Measurements from ENCODE around the gene LYSET. TPM values are rescaled to one million over a fixed set of nuclear protein-coding genes. Genes with fewer than 3 reads are reported as not detected.
"Not testable (repeated sequence)": the region's sequence is repeated elsewhere in the genome, so short reads cannot be mapped to it uniquely, and the experiment has no call there.

LYSET gene
- polyA plus RNA-seq, 2 donors = 8.6 to 10.3 TPM

- Histone ChIP-seq H3K9me3 (ENCODE audit: control insufficient read depth in 2 of 2, insufficient read depth in 1 of 2, low read depth in 1 of 2, low read length in 1 of 2) (no peaks in the 10 kb centered on the region), H3K36me3 (ENCODE audit: control insufficient read depth in 2 of 2, insufficient read depth in 2 of 2, low read length in 1 of 2) (no peaks in the 10 kb centered on the region), H3K27me3 (ENCODE audit: control insufficient read depth in 1 of 2, insufficient read depth in 2 of 2, low read length in 2 of 2) (no peaks in the 10 kb centered on the region), H3K27ac (ENCODE audit: low read depth in 2 of 2, low read length in 1 of 2) (no peak overlapping the region), H3K4me1 (ENCODE audit: control insufficient read depth in 2 of 2, insufficient read depth in 2 of 2, low read length in 1 of 2) (peaks cover 0 to 3% of the 10 kb centered on the region in 2 donors), H3K4me3 (ENCODE audit: low read depth in 1 of 2, low read length in 2 of 2) (no peak overlapping the region)
- WGBS, 2 donors = 38 to 42% methylated on average over 16 of the region's 16 CpGs
Observed at GRCh38 chr14:93150227-93151208, 34.6 kb upstream of the LYSET start.

DNA sequence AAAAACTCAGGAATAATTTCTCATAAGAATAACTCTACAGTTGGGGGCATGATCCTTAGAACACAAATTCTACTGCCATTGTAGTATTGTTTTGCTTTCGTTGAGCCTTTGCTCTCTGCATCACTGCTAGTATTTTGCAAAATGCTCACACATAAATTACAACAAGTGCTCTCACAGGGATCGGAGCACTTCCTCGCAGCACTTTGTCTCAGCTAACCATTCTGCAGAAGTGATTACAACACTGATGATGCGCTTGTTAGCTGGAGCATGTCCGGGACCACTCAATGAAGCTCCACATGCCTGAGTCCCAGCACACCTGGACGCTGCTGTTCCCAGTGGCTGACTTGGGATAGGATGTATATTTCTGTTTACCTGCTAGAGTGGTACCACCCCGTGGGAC is 32.0 kb upstream of the LYSET start:
- H3K4me3 ChIP-seq (ENCODE audit: low read depth in 1 of 2, low read length in 2 of 2) = no peak overlapping the region
- H3K9me3 ChIP-seq (ENCODE audit: control insufficient read depth in 2 of 2, insufficient read depth in 1 of 2, low read depth in 1 of 2, low read length in 1 of 2) = no peaks in the 10 kb centered on the region
- no peak overlapping the region for H3K27ac ChIP-seq (ENCODE audit: low read depth in 2 of 2, low read length in 1 of 2)
- no peaks in the 10 kb centered on the region for H3K36me3 ChIP-seq (ENCODE audit: control insufficient read depth in 2 of 2, insufficient read depth in 2 of 2, low read length in 1 of 2)
- H3K27me3 ChIP-seq (ENCODE audit: control insufficient read depth in 1 of 2, insufficient read depth in 2 of 2, low read length in 2 of 2) = no peaks in the 10 kb centered on the region
- peaks cover 0 to 3% of the 10 kb centered on the region in 2 donors for H3K4me1 ChIP-seq (ENCODE audit: control insufficient read depth in 2 of 2, insufficient read depth in 2 of 2, low read length in 1 of 2)
- WGBS, 2 donors = 80 to 84% methylated on average over 7 of the region's 7 CpGs

GRCh38 chr14:93155667-93156066 is 29.4 kb upstream of the LYSET start:
- no peak overlapping the region for H3K27ac ChIP-seq (ENCODE audit: low read depth in 2 of 2, low read length in 1 of 2)
- no peaks in the 10 kb centered on the region for H3K27me3 ChIP-seq (ENCODE audit: control insufficient read depth in 1 of 2, insufficient read depth in 2 of 2, low read length in 2 of 2)
- no peaks in the 10 kb centered on the region for H3K9me3 ChIP-seq (ENCODE audit: control insufficient read depth in 2 of 2, insufficient read depth in 1 of 2, low read depth in 1 of 2, low read length in 1 of 2)
- H3K4me1 ChIP-seq (ENCODE audit: control insufficient read depth in 2 of 2, insufficient read depth in 2 of 2, low read length in 1 of 2) = no peaks in the 10 kb centered on the region
- WGBS, 2 donors = 70 to 80% methylated on average over 2 of the region's 2 CpGs
- H3K4me3 ChIP-seq (ENCODE audit: low read depth in 1 of 2, low read length in 2 of 2) = no peak overlapping the region
- no peaks in the 10 kb centered on the region for H3K36me3 ChIP-seq (ENCODE audit: control insufficient read depth in 2 of 2, insufficient read depth in 2 of 2, low read length in 1 of 2)

DNA sequence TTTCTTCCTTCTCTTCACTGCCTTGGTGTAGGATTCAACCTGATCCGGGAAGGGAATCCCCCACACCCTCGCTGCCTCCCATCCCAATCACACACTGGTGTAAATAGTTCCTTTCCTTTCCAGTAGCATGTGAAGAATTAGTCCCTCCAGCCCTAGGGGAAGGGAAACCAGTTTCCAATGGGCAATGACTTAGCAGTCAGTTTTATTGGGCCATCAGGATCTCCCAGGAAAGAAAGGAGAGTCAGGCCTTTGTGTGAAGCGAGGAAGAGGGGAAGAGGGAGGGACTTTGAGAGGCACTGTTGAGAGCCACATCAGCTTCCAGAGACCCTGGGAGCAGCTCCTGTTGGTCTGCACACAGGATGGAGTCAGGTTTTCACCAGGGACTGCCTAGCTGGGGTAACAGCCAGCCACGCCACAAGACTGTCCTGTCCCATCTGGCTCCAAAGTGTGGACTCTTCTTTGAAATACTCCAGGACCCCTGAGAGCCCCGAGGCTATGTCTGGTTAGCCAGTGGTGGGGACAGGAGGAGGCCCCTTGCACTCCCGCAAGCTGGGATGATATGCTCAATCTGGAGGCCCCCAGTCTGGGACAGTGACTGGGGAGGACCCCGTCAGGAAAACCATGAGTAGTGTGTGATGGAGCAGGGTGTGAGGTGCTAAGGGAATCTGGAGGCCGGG is 28.3 kb upstream of the LYSET start:
- no peaks in the 10 kb centered on the region for H3K9me3 ChIP-seq (ENCODE audit: control insufficient read depth in 2 of 2, insufficient read depth in 1 of 2, low read depth in 1 of 2, low read length in 1 of 2)
- WGBS, 2 donors = 79 to 81% methylated on average over 8 of the region's 8 CpGs
- H3K4me1 ChIP-seq (ENCODE audit: control insufficient read depth in 2 of 2, insufficient read depth in 2 of 2, low read length in 1 of 2) = no peaks in the 10 kb centered on the region

GRCh38 chr14:93158349-93158748 is 26.8 kb upstream of the LYSET start:
- 93 to 96% methylated on average over 7 of the region's 7 CpGs for WGBS, 2 donors
- not testable (repeated sequence) for H3K4me1 ChIP-seq (ENCODE audit: control insufficient read depth in 2 of 2, insufficient read depth in 2 of 2, low read length in 1 of 2); H3K9me3 ChIP-seq (ENCODE audit: control insufficient read depth in 2 of 2, insufficient read depth in 1 of 2, low read depth in 1 of 2, low read length in 1 of 2); H3K36me3 ChIP-seq (ENCODE audit: control insufficient read depth in 2 of 2, insufficient read depth in 2 of 2, low read length in 1 of 2); H3K4me3 ChIP-seq (ENCODE audit: low read depth in 1 of 2, low read length in 2 of 2); H3K27me3 ChIP-seq (ENCODE audit: control insufficient read depth in 1 of 2, insufficient read depth in 2 of 2, low read length in 2 of 2); H3K27ac ChIP-seq (ENCODE audit: low read depth in 2 of 2, low read length in 1 of 2)

More for the DNA sequence above, 28.3 kb upstream of the LYSET start:
- no peaks in the 10 kb centered on the region for H3K36me3 ChIP-seq (ENCODE audit: control insufficient read depth in 2 of 2, insufficient read depth in 2 of 2, low read length in 1 of 2)
- no peaks in the 10 kb centered on the region for H3K27me3 ChIP-seq (ENCODE audit: control insufficient read depth in 1 of 2, insufficient read depth in 2 of 2, low read length in 2 of 2)
- no peak overlapping the region for H3K27ac ChIP-seq (ENCODE audit: low read depth in 2 of 2, low read length in 1 of 2)
- H3K4me3 ChIP-seq (ENCODE audit: low read depth in 1 of 2, low read length in 2 of 2) = no peak overlapping the region

DNA sequence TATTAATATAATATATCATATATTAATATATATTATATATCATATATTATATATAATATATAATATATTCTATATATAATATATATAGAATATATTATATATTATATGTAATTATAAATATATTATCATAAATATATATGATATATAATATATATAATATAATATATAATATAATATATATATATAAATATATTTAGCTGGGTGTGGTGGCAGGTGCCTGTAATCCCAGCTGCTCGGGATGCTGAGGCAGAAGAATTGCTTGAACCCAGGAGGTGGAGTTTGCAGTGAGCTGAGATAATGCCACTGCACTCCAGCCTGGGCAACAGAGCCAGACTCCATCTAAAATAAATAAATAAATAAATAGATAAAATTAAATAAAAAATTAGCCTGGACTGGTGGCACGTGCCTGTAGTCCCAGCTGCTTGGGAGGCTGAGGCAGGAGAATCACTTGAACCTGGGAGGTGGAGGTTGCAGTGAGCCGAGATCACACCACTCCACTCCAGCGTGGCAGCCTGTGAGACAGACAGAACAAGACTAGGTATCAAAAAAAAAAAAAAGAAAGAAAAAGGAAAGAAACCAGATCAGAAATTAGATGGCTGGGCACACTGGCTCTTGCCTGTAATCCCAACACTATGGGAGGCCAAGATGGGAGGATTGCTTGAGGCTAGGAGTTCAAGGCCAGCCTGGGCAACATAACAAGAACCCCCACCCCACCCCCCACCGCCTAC is 25.3 kb upstream of the LYSET start:
- not testable (repeated sequence) for H3K9me3 ChIP-seq (ENCODE audit: control insufficient read depth in 2 of 2, insufficient read depth in 1 of 2, low read depth in 1 of 2, low read length in 1 of 2); H3K4me3 ChIP-seq (ENCODE audit: low read depth in 1 of 2, low read length in 2 of 2); H3K27ac ChIP-seq (ENCODE audit: low read depth in 2 of 2, low read length in 1 of 2); H3K4me1 ChIP-seq (ENCODE audit: control insufficient read depth in 2 of 2, insufficient read depth in 2 of 2, low read length in 1 of 2); H3K27me3 ChIP-seq (ENCODE audit: control insufficient read depth in 1 of 2, insufficient read depth in 2 of 2, low read length in 2 of 2); H3K36me3 ChIP-seq (ENCODE audit: control insufficient read depth in 2 of 2, insufficient read depth in 2 of 2, low read length in 1 of 2)
- 62 to 73% methylated on average over 5 of the region's 5 CpGs for WGBS, 2 donors

DNA sequence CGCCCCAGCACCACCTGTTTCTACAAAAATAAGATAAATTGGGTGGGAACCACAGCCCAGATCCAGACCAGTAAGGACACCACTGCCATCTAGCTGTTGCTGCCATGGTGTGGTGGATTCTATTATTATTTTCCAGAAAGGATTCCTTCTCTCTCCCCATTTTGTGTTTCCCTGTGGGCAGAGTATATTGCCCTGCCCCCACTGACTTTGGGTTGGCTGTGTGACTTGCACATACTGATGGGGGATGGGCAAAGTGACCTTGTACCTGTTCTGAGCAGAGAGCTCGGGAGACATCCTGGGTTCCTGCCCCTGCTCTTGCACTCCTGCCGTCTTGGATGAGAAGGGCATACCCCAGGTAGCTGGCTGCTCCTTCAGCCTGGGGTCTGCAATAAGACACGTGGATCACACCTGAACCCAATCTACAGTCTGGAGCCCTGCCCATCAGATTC is 24.7 kb upstream of the LYSET start:
- H3K4me1 ChIP-seq (ENCODE audit: control insufficient read depth in 2 of 2, insufficient read depth in 2 of 2, low read length in 1 of 2) = no peaks in the 10 kb centered on the region
- no peak overlapping the region for H3K27ac ChIP-seq (ENCODE audit: low read depth in 2 of 2, low read length in 1 of 2)
- no peaks in the 10 kb centered on the region for H3K9me3 ChIP-seq (ENCODE audit: control insufficient read depth in 2 of 2, insufficient read depth in 1 of 2, low read depth in 1 of 2, low read length in 1 of 2)
- WGBS, 2 donors = 41 to 44% methylated on average over 4 of the region's 4 CpGs
- H3K4me3 ChIP-seq (ENCODE audit: low read depth in 1 of 2, low read length in 2 of 2) = no peak overlapping the region
- H3K36me3 ChIP-seq (ENCODE audit: control insufficient read depth in 2 of 2, insufficient read depth in 2 of 2, low read length in 1 of 2) = no peaks in the 10 kb centered on the region
- no peaks in the 10 kb centered on the region for H3K27me3 ChIP-seq (ENCODE audit: control insufficient read depth in 1 of 2, insufficient read depth in 2 of 2, low read length in 2 of 2)

DNA sequence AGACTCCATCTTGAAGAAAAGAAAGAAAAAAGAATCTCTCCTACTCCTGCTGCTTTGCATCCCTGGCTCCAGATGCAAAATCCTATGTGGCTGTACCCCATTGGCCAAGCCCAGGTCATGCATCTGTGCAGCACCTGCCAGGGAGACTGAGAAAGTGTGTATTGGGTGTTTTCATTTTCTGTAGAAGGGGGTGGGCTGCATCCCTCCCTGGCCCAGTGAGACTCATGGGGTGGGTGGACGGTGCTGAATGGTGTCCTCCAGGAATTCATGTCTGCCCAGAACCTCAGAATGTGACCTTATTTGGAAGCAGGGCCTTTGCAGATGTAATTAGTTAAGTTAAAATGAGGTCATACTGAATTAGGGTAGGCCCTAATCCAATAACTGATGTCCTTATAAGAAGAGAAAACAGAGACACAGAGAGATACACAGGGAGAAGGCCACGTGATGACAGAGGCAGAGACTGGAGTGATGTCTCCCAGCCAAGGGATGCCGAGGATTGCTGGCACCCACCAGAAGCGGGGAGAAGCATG is 23.6 kb upstream of the LYSET start:
- Histone ChIP-seq H3K27ac (ENCODE audit: low read depth in 2 of 2, low read length in 1 of 2) (no peak overlapping the region), H3K27me3 (ENCODE audit: control insufficient read depth in 1 of 2, insufficient read depth in 2 of 2, low read length in 2 of 2) (no peaks in the 10 kb centered on the region), H3K9me3 (ENCODE audit: control insufficient read depth in 2 of 2, insufficient read depth in 1 of 2, low read depth in 1 of 2, low read length in 1 of 2) (no peaks in the 10 kb centered on the region), H3K4me3 (ENCODE audit: low read depth in 1 of 2, low read length in 2 of 2) (no peak overlapping the region), H3K36me3 (ENCODE audit: control insufficient read depth in 2 of 2, insufficient read depth in 2 of 2, low read length in 1 of 2) (no peaks in the 10 kb centered on the region), H3K4me1 (ENCODE audit: control insufficient read depth in 2 of 2, insufficient read depth in 2 of 2, low read length in 1 of 2) (no peaks in the 10 kb centered on the region)
- WGBS, 2 donors = 64 to 74% methylated on average over 4 of the region's 4 CpGs

DNA sequence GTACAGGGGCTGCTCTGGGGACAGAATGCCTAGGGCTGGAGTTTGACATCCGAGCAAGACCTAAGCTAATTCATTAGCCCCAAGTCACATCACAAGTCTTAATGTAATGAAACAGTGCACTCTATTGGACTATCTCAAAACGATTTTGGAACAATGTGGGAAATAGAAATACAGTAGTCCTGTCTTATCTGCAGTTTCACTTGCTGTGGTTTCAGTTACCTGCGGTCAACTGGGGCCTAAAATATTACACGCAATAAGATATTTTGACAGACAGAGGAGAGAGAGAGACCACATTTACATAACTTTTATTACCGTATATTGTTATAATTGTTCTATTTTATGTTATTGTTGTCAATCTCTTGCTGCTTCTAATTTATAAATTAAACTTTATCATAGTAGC is 21.6 kb upstream of the LYSET start:
- Histone ChIP-seq H3K4me3 (ENCODE audit: low read depth in 1 of 2, low read length in 2 of 2) (no peak overlapping the region), H3K4me1 (ENCODE audit: control insufficient read depth in 2 of 2, insufficient read depth in 2 of 2, low read length in 1 of 2) (no peaks in the 10 kb centered on the region), H3K36me3 (ENCODE audit: control insufficient read depth in 2 of 2, insufficient read depth in 2 of 2, low read length in 1 of 2) (no peaks in the 10 kb centered on the region), H3K9me3 (ENCODE audit: control insufficient read depth in 2 of 2, insufficient read depth in 1 of 2, low read depth in 1 of 2, low read length in 1 of 2) (no peaks in the 10 kb centered on the region), H3K27ac (ENCODE audit: low read depth in 2 of 2, low read length in 1 of 2) (no peak overlapping the region), H3K27me3 (ENCODE audit: control insufficient read depth in 1 of 2, insufficient read depth in 2 of 2, low read length in 2 of 2) (no peaks in the 10 kb centered on the region)
- 72 to 73% methylated on average over 5 of the region's 5 CpGs for WGBS, 2 donors

Measured in esophagus (tissue), 2 donors.